Right ventricle myocardium superior (tissue), 1 donor: ENCODE measurements around the gene HACD4. TPM values are rescaled to one million over a fixed set of nuclear protein-coding genes. Genes with fewer than 3 reads are reported as not detected.
A peak's percentile ranks its signal among the peaks of the same experiment; 100 is the strongest.

ENCODE experiments used
- ATAC-seq: fragments of 200-7000 bp; cut with Tn5 transposase; one replicate; pipeline ENCODE4 v1.9.1; 2020; ENCODE audit warnings: mild to moderate bottlenecking; ENCODE audit not compliant: poor library complexity
- DNase-seq: peaks from one replicate; pipeline ENCODE4 v3.0.0-alpha.2; 2020
- intact Hi-C: fragments of 100-400 bp; cut with DNase I; formaldehyde crosslinking; loops from one replicate; pipeline ENCODE4 v1.11.2; 2022
- total RNA-seq: library from RNA; stranded (reverse); fragmentation: NEBNext Ultra II Directional; extraction: Animal tissue kit (Norgen Biotek cat#: 25700); gene quantifications from one replicate; pipeline ENCODE4 v1.2.1, GENCODE V29; 2021
- donor health status: DM: no; HTN: yes; CAD: no; lungs with severe emphysema.

The HACD4 gene
- total RNA-seq, 1 donor from 2014 or later, result 1.0 TPM

DNA sequence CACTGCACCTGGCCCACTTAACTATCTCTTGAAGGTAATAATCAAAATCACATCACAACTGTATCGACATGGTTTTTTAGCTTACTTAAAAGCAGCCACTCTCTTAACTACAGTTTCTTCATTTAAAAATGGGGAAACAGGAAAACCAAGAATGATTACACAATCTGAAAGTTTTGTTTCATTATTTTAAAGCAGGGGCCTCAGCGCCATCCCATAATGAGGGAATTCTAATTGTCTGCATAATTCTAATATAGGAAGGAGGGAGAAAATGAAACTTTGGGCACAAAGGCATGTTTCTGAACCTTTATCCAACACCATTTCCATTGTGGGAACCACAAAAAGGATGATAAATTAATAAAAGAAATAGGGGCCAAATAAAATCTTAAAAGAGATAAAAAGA lies 7.6 kb downstream of the HACD4 start:
- intact Hi-C loops, result no loop called here
- no peak for DNase-seq
- ATAC-seq, result peak; percentile 18

GRCh38 chr9:21018177-21018576 lies 13.3 kb downstream of the HACD4 start:
- no peak for DNase-seq
- ATAC-seq, result no peak
- intact Hi-C loops, result no loop called here

- no peak for DNase-seq
- intact Hi-C loops, result no loop called here
Observed at GRCh38 chr9:21016701-21017491, 14.5 kb downstream of the HACD4 start.

DNA sequence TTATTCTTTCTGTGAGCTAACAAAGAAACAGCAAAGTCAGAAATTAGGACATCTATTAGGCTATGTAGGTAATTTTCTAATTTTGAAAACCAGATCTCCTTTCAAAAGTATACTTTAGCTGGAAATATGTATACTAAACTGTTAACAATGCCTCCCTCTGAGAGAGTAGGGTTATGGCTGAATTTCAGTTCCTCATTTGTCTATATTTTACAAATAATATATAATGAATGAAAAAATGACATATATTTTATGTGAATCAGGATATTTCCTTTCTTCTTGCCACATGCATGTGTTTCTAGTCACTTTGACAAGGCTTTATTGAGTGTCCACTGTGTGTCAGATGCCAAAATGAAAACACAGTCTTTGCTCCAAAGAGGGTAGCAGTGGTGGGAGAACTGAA lies 15.4 kb downstream of the HACD4 start:
- intact Hi-C loops, result no loop called here
- no peak for ATAC-seq
- no peak for DNase-seq

More at GRCh38 chr9:21016701-21017491, 14.5 kb downstream of the HACD4 start:
- ATAC-seq, result no peak

DNA sequence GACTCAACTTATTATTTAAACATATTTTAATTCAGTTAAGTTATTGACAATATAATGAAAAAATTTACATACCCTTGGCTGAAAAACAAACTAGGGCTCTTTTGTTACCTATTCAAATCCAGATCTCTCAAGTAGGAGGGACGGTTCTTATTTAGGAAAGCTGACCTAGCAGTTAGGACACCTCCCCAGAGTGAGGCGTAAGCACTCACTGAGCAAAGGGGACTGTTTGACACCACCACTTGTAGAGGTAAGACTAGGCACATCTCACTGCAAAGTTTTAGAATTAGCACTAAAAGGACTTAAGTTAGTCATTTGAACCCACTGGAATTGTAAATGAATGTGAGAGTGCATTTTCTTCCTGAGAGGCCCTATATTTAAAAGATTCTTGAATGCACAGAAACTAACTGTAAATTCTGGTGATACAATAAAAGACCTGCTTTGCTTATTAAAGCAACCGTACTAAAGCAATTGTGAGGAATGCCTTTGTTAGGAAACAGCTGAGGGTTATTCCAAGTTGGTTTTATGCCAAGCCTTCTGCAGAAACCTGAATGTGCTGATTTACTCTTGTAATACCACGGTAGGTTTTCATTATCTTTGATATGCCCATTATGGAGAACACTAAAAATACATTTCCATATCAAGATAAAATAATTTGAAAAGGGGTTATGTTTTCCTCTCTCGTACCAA lies 16.2 kb downstream of the HACD4 start:
- DNase-seq (no peak), ATAC-seq (no peak)
- intact Hi-C loops, result no loop called here

GRCh38 chr9:21002040-21002439 lies 29.4 kb downstream of the HACD4 start:
- no peak for DNase-seq
- intact Hi-C loops, result no loop called here
- no peak for ATAC-seq

DNA sequence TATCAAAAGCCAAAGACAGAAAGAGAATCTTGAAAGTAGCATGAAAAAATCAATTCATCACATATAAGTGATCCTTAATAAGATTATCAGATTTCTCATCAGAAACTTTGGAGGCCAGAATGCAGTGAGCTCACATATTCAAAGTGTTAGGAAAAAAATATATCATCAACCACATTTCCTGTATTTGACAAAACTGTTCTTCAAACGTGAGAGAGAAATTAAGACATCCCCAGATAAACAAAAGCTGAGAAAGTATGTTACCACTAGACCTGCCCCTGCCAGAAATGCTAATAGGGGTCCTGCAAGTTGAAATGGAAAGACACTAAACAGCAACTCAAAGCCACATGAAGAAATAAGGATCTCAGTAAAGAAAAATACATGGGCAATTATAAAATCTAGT lies 29.9 kb downstream of the HACD4 start:
- DNase-seq (no peak), ATAC-seq (no peak)
- intact Hi-C loops, result no loop called here

DNA sequence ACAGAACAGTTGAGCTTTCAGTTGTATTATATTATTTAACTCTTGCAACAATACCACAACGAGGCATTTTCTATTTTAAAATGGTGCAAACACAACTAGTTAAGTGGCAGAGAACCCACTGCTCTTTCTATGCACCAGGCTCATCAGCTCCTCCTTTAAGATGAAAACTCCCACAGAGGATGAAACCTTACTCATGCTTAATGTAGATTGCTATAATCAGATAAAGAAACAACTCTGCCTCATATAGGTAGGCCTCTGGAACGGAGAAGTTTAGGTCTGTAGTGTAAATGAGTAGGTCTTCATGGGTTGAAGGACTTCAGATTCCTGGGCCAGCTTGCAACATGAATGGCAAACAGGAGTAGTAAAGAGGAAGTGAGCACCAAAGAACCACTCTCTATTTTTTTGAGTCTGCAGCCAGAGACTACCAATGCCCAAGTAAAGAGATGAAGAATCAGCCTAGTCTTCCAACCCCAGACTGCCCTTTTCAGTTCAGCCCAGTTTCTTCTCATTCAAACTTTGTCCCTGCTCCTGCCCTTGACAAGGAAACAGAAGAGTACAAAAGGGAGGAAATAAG lies 33.9 kb downstream of the HACD4 start:
- DNase-seq (no peak), ATAC-seq (no peak)
- intact Hi-C loops, result no loop called here

DNA sequence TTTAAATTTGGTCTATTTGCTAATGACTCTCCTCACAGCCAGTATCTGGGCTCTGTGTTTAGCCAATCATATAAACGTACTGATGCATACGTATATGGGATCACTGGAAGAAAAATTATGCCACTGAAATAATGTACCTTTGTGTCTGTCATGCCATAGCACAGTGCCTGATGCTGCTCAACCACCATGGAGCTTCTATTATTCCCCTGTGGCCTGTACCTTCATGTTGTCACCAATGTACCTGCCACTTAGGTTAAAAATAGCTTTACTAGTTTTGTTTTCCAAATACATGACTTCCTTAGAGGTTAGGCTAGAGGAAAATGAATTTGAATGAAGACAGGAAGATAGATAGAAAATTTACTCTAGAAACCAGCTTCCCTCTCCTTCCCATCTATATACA lies 34.6 kb downstream of the HACD4 start:
- intact Hi-C loops, result no loop called here
- no peak for ATAC-seq
- no peak for DNase-seq

DNA sequence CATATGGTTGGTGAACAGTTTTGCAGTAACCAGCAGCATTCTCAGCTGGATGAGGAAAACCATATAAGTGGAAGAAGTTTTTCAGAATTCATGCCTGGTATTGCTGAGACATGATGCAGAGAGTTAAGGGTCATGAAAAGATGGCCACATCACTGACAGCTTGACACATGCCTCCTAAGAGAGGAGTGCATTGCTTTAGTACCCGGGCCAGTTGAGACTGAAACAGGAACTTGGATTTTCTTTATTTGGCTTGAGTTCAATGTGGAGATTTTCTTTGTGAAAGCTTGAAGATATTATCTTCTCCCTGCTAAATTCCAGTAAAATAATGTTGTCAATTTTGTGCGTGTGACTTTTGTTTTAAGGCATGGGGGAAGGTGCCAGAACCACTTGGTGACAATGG lies 35.8 kb downstream of the HACD4 start:
- intact Hi-C loops, result no loop called here
- no peak for ATAC-seq
- no peak for DNase-seq

DNA sequence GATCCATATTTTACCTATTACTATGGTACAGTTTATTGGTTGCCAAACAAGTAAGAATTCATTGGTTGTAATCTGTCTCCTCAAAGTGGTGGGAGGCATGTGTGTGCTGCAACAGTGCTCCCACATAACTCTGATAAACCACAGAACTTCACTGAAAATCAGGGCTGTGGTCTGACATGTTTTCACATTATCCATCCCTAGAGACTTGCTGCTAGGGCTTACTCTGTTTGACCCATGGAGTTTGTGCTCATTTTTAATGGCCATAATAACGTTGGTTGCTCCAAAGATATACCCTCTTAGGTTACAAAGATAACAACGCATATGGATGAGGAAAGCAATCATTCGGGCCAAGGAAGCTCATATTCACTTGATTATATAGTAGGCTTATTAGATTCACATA lies 37.0 kb downstream of the HACD4 start:
- ATAC-seq (no peak), DNase-seq (no peak)
- intact Hi-C loops, result no loop called here

GRCh38 chr9:20990867-20991266 lies 40.6 kb downstream of the HACD4 start:
- peak; percentile 38 for DNase-seq
- intact Hi-C loops, result no loop called here
- ATAC-seq, result peak; percentile 69

GRCh38 chr9:20989923-20990341 lies 41.5 kb downstream of the HACD4 start:
- peak; percentile 66 for ATAC-seq

DNA sequence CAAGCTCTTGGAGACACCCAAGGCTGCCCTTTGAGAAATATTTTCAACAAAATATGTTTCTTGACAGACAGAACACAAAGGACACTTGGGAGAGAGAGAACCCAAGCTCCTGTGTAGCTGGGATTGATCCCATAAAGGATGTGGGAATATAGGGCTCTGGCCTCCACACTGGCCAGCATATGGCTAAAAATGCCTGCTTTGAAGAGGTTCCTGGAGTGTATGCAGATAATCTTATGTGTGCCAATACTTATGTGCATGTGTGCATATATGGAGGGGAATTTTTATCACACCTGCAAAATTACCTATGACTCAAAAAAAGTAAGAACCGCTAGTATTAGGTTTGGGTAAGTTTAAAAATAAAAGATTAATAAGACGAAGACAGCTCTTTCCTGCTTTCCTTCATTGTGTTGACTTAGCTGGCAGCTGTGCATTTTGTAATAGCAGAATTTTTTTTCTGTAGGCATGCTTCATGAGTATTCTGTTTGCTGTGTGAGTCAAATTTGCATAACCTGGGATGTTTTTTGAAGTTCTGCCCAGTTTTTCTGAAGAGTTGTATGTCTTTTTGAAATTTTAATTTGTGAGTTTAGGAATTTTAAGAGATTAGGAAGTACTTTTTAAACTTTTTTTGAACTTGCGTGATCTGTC lies 42.6 kb downstream of the HACD4 start:
- intact Hi-C loops, result no loop called here
- ATAC-seq (no peak), DNase-seq (no peak)

More at GRCh38 chr9:20989923-20990341, 41.5 kb downstream of the HACD4 start:
- peak; percentile 66 for DNase-seq
- intact Hi-C loops, result no loop called here

DNA sequence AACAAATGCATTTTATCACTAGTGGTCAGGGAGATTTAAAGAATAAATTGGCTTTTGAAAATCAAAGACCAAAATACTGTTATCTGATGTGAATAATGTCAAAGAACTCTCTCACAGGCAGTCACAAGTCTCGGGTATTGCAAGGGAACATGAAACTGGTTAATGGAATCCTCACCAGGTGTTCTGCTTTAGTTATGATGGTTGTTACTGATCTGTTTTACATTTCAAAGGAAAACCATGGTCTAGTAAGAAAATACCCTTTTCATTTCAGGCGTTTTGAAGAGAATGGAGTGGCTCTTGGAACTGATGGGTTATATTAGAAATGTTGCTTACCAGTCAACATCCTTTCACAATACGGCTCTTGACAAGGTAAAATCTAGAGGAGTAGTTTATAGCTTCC lies 43.4 kb downstream of the HACD4 start:
- intact Hi-C loops, result no loop called here
- no peak for DNase-seq
- no peak for ATAC-seq

- ATAC-seq (no peak), DNase-seq (no peak)
- intact Hi-C loops, result no loop called here
Observed at GRCh38 chr9:20987521-20987920, 43.9 kb downstream of the HACD4 start.

DNA sequence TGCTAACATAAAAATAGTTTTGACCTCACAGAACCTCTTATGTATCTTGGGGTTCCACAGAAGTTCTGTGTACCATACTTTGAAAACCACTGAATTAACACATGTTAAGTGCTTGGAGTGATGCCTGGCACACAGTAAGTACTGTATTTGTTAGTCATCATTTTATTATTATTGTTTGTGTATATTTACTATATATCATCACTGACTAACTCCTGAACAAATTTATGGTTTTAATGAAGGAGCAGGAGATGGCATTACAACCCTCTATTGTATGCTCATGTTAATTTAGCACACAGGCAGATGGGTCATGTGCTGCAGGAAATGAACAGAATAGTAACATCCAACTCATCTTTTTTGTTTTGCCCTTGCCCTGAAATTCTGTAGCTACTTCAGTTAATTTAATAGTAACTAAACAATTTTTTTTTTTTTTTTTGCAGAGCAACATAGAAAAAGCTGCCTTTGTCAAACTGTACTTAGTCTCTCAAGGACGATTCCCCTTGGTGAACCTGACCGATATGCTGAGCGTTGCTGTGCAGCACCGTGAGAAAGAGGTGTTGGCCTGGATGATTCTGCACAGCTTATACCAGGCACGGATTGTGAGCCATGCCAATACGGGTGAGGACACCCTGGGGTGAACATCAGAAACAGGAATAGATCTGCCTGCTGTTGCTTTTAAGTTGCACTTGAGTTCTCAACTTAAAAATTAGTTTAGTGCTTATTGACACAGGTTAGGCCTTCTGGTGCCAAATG lies 45.4 kb downstream of the HACD4 start:
- no peak for ATAC-seq
- no peak for DNase-seq
- intact Hi-C loops, result no loop called here

GRCh38 chr9:20984506-20984905 lies 46.9 kb downstream of the HACD4 start:
- intact Hi-C loops, result no loop called here

DNA sequence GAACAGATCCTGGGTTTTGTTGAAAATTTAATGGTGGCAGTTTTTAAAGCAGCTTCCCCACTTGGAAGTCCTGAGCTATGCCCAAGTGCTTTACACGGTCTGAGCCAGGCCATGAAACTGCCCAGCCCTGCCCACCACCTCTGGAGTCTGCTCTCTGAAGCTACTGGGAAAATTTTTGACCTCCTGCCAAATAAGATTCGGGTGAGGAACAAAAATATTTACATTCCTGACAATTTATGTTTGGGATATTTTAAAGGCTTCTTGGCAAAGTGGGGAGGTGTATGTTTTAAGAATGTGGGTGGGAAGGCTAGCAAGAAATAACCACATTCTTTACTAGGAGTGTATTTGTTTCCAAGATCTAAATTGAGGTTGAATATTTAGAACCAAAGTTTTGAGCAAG lies 50.0 kb downstream of the HACD4 start:
- ATAC-seq, result no peak
- intact Hi-C loops, result no loop called here

More at GRCh38 chr9:20984506-20984905, 46.9 kb downstream of the HACD4 start:
- no peak for DNase-seq
- ATAC-seq, result no peak

More for the DNA sequence above, 50.0 kb downstream of the HACD4 start:
- DNase-seq, result no peak
